Hepatocyte (in vitro differentiated cells): Measurements from ENCODE around the gene IL22RA1.

Source experiments
- CTCF ChIP-seq: fragments of 200-600 bp; sonication (generic); IDR thresholded peaks from 2 replicates; pipeline ENCODE4 v1.5.1; 2016; ENCODE audit warnings: antibody characterized with exemption, mild to moderate bottlenecking; ENCODE audit not compliant: poor library complexity
- EZH2 ChIP-seq: fragments of 200-600 bp; sonication (generic); IDR thresholded peaks from 2 replicates; pipeline ENCODE4 v1.6.1; 2016; ENCODE audit warnings: antibody characterized with exemption, mild to moderate bottlenecking, borderline replicate concordance

GRCh38 chr1:24157918-24158481 is 15.1 kb upstream of the IL22RA1 start:
- no peak for TF ChIP-seq EZH2
- no peak for TF ChIP-seq CTCF
